Hindlimb muscle (tissue), 1 donor: ENCODE results near the gene FPR1. TPM values are rescaled to one million over a fixed set of nuclear protein-coding genes. Genes with fewer than 3 reads are reported as not detected.

ENCODE experiments used
- DNase-seq: peaks from one replicate; pipeline ENCODE4 v3.0.0-alpha.2; 2013
- polyA plus RNA-seq: library from polyadenylated mRNA; unstranded; fragments of 120-200 nt; gene quantifications from one replicate; pipeline ENCODE4 v1.2.1, GENCODE V29; 2013; ENCODE audit not compliant: insufficient read length

Gene FPR1
- polyA plus RNA-seq, 1 donor, result 1.6 TPM

DNA sequence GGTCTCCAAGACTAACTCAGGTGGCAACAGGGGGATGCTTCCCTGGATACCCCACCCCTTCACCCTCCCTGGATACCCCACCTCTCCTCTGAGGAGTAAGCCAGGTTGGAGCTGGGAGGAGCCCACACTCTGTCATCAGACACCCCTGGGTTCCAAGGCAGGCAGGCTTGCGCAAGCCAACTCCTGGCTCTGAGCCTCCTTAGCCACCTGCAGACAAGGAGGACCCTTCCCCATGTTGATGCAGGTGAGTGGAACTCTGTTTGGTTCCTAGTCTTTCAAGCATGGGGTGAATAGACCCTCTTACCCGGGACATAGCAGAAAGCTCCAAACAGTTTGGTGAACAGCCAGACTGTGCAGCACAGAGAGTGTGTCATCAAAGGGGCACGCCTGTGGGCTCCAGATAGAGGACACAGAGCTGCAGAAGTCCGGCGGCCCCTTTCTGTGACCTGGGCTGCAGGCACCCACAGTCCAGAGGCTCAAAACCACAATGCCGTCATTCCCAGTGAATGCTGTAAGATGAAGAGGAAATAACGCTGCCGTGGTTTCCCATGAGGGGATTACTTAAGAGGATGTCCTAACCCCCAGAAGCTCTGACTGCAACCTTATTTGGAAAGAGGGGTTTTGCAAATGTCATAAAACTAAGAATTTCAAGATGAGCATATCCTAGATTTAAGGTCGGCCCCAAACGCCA is 15.8 kb downstream of the FPR1 start:
- no peak for DNase-seq

DNA sequence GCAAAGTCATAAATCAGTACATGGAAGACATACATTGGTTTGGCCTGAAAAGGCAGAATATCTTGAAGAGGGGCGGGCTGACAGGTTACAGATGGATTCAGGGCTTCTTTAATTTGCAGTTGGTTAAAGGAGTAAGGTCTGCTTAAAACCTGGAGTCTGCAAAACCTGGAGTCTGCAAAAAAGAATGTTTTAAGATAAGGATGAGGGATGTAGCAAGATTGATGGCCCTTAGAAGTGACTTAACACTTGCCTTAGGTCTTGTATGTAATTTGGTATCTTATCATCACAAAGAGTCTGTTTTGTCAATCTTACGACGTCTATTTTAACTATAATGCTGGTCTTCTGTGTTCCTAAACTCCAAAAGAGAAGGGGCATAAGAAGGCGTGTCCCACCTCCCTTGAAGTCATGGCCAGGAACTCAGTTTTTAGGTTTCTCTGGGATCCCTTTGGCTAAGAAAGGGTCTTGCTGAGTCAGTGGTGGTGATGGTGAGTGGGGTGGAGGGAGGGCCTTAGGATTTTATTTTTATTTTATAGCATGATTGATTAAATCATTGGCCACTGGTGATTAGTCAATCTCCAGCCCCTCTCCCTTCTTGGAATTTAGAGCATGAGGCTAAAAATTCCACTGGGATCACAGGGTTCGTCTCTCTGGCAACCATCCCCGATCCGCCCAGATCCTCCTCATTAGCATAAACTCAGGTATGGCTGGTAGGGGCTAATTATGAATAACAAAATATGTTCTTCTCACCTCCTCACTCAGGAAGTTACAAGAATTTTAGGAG is 17.7 kb downstream of the FPR1 start:
- no peak for DNase-seq

DNA sequence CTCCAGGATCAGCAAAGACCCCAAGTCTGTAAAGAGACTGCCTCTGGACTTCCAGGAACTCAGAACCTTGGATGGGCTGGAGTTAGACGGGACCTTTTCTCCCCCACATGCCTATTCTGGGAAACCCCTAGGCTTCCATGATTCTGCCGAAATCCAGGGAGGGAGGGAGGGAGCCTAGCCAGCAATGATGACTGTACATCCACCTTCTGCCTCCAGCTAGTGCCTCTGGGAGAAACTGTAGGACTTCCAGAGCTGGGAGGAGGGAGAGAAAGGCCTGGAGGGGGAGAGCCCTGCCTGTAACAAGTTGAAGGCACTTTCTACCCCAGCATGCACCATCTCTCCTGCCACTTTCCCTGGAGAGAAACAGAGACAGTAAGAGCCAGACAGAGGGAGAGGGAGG is 21.9 kb downstream of the FPR1 start:
- DNase-seq, result no peak

DNA sequence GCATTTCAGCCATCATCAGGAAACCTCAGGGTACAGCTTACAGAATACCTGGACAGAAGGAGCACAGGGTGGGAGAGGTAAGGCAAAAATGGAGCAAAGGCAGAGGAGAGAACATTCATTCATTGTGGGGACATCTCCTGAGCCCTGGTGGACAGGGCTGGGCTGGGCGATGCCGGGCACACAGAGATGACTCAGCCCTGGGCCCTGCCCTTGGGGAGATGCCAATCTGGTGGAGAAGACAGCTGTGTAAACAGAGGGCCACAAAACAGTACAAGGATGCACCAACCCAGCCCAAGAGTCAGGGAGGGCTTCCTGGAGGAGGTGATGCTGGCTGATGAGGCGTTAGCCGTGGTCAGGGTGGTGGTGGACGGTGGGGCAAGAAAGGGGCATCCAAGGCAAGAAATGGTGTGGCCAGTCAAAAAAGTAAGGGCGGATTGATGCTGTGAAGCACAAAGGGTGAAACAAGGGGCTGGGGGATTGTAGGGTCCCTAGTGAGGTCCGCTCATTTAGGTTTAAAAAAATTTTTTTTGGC is 24.3 kb downstream of the FPR1 start:
- no peak for DNase-seq

DNA sequence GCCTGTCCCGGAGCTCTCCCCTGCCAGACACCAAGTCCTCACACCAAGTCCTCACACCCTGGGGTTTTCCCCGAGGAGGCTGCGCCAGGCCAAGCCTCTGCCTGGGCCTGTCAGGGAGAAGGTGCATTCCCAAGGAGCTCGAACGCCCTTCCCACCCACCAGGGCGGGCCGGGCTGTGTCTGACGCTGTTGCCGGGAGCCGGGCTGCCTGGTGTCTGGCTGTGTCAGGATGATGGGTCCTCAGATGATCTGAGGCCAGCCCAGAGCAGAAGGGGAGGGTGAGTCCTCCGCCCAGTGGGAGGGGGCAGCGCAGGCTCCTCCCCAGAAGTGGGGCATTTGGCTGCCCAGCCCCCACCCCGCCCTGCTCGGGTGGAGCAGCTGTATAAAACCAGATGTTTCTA is 25.6 kb downstream of the FPR1 start:
- DNase-seq, result peak; percentile 24

DNA sequence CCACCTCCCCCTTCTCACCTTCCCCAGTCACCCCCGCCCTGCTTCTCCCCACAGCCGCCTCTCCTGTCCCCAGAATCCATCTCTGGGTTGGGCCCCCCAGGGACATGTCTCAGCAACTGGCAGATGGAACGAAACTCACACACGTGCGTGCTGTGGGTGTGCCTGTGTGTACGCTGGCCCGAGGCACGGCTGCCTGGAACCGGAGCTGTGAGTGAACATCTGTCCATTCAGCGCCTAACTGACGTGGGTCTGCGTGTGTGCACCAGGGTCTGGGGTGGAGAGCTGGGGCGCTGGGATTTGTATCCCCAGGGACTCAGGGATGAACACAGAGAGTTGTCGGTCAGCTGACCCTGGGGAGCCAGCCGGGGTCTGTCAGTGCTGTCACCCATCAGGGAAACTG is 27.1 kb downstream of the FPR1 start:
- DNase-seq, result peak; percentile 34

DNA sequence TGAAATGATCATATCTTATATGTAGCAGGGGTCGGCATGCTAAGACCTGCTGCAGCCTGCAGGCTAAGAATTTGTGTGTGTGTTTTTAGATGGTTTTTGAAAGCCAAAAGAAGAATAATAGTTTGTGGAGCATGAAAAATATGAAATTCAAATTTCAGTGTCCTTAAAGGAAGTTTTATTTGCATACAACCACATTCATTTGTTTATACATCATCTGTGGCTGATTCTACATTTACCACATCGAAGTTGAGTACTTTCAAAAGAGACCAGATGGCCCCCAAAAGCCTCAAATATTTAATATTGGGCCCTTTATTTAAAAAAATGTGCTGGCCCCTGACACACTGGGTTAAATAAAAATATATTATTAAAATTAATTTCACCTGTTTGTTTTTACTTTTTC is 29.2 kb downstream of the FPR1 start:
- no peak for DNase-seq

DNA sequence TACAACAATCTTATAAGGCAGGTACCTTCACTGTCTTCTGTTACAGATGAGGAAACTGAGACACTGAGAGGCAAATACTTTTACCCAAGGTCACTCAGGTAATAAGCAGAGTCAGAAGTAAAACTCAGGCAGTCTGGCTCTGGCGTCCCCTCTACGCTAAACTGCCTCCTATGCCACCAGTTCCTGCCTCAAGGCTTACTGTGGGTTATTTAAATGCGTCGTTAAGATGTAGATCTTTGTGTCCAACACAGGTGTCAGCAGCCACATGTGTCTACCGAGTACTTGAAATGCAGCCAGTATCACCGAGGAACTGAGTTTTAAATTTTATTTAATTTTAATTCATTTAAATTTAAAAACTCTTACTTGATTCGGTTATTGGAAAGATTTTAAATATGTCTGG is 29.8 kb downstream of the FPR1 start:
- DNase-seq, result no peak

DNA sequence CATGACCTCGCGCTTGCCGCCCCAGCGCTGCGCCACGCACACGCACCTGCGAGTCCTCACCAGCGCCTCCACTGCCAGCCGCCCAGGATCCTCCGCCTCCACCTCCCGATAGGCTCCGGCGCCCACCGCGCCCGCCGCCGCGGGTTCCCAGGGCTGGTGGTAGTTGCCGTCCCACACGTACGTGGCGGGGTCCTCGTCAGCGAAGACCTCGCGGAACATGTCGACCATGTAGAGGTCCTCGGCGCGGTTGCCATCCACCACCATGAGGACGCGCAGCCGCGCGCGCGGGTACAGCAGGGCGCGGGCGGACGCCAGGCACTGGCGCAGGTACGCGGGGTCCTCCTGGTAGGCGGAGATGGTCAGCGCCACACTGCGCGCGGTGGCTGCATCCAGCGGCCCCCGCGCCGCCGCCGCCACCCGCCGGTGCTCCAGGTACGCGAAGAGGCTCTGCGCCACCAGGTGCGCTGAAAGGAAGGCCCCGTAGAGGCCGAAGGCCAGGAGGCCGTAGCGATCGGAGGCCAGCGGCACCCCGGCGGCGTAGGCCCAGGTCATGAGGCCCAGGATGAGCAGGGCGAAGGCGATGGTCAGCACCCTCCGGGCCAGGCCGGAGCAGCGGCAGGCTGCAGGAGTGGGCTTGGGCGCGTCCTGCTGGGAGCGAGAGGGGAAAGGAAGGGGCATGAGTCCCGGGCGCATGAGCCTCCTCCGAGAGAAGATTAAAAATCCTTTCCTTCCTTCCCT is 32.3 kb downstream of the FPR1 start:
- DNase-seq, result no peak

DNA sequence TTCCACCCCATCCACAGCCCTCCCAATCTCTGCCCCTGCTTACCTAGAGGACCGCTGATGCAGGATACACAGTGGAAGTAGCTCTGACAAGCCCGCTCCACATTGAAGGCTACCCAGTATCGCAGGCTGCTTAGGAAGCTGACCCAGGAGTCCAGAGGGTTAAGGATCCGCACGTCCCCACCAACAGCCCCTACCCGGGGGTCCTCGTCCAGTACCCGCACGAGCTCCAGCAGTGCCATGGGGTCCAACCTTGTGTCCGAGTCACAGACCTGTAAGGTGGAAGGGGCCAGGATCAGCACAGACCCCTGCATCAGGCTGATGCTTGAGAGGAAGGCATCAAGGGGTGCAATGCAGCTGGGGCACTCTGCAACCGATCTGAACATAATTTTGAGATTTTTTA is 34.8 kb downstream of the FPR1 start:
- DNase-seq, result no peak

DNA sequence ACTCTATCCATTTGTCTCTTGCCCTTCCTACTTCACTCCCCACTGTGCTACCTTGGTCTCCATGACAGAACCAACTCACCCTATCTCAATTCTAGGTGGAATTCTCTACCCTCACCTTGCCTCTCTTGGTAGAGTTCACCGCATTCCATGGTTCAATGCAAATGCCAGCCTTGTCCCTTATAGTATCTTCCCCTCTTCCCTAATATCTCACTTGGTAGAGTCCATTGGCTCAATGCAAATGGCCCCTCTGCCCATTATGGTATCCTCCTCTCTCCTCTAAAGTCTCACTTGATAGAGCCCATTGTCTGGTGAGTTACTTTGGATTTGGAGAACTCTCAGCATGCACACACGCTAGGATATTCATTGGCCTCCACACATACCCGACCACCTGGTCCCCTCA is 35.8 kb downstream of the FPR1 start:
- no peak for DNase-seq

DNA sequence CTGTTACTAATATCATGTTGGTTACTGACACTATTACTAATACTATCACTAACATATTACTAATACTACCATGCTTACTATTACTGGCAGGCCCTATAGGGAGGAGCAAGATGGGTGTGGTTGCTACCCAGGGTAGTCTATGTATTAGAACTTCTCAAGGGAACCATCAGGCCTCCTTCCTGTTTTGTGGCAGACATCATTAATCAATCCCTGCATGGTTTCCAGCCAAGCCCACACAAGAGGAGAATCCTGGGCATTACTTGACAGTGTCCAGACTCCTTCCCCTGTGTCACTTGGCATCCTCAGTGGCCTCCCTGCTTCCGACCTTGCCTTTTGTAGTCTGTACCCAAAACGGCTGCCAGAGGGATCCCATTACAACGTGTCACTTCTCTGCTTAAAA is 36.8 kb downstream of the FPR1 start:
- DNase-seq, result no peak

DNA sequence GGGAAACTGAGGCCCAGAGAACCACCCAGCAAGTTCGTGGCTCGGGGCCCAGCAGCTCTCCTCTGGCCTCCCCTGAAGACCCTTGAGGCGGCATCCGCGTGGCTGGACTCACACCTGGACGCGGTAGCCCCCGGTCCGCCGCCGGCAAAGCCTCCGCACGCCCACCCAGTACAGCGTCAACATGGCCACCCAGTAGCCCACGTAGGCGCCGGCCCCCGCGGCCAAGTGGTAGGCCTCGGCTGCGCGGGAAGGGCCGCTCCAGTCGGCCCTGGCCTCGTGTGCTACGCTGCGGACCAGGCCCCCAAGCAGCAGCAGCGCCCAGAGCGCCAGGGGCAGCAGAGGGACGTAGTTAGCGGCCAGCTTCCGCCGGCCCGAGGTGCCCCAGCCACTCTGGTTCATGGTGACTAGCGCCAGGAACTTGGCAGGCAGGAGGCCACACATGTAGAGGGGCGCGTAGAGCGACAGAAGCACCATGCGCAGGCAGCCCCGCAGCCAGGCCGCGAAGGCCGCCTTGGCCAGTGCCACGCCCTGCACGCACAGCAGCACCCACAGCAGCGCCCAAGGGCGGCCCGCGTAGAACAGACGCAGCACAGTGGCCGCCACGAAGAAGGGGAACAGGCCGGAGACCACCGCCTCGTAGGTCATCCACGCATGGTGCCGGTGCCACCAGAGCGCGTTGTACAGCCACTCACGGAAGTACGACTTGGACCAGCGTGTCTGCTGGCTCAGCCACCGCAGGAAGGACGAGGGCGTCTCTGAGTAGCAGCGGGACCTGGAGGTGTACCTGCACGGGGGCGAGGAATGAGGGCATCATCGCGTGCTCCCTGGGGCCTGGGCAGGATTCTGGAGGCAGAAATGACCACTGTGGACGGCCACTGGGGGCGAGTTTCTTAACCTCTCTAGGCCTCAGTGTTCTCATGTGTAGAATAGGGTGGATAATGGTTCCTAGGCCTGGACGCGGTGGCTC is 38.1 kb downstream of the FPR1 start:
- no peak for DNase-seq

DNA sequence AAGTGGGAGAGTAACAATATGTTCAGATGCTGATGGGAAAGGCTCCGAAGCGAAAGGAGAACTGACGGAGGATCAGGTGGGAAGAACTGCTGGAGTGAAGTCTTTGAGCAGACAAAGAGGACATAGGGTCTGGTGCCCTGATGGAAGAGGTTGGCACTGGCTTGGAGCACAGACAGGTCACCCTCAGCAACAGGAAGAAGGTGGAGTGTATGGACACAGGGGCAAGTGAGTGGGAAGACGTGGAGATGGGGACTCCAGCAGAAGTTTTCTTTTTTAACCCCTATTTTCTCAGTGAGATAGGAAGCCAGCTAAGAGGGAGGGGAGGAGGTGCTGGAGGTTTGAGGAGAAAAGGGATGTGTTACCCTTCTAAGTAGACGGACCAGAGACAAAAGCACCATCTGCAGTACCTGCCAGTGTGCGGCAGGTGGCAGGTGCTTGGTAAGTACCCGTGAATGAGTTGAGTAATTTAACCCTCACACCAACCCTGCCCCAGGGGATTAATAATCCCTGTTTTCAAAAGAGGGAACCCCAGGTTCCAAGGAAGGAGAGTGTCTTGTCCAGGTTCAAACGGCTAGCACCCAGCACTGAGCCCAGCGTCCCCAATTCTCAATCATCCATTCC is 39.1 kb downstream of the FPR1 start:
- DNase-seq, result no peak

DNA sequence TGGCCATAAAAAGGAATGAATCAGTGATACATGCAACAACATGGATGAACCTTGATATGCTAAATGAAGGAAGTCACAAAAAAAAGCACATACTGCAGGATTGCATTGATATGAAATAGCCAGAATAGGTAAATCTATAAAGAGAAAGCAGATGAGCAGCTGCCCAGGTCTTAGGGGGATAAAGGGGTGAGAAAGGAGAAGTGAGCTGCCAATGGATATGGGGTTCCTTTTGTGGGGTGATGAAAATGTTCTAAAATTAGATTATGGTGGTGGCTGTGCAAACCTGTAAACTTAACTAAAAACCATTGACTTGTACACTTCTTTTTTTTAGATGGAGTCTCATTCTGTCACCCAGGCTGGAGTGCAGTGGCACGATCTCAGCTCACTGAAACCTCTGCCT is 40.0 kb downstream of the FPR1 start:
- no peak for DNase-seq

DNA sequence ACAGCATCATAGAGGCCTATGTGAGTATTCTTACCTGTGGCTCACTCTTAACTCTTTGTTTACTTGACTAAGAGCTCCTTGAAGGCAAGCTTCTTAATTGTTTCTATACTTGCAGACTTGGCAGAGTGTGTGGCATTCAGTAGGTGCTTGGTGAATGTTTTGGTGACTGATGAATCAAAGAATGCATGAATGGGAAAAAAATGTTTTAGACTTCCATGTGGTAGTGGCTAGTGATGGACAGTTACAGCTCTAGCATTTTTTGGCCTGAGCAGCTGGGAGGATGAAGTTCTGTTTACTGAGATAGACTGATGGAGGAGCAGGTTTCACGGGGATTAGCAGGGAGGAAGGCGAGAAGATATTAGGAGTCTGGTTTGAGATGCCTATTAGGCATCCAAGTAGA is 41.5 kb downstream of the FPR1 start:
- DNase-seq, result no peak

DNA sequence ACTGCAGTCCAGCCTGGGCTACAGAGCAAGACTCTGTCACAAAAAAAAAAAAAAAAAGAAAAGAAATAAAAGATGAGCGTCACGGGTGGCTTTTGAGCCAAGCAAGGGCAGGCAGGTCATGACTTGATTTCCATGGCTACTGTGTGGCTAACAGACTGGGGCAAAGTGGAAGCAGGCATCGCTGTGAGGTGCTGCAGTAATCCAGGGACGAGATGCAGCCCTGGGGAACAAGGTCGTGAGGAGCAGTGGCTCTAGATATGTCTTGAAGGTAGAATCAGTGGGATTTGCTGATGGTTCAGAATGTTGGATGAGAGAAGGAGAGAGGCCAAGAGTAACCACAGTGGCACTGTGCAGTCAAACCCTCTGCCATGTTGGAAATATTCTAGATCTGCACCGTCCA is 42.1 kb downstream of the FPR1 start:
- no peak for DNase-seq

DNA sequence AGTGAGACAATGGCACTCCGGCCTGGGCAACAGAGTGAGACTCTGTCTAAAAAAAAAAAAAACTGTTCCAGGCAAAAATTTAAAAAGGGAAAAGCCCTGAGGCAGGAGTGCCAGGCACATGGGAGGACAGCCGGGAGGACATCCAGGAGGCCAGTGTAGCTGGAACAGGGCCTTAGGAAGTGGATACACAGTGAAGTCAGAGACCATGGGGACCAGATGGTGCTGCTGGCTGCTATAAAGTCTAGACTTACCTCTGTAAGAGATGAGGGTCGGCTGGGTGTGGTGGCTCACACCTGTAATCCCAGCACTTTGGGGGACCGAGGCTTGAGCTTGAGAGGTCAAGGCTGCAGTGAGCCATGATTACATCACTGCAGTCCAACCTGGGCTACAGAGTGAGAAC is 42.9 kb downstream of the FPR1 start:
- no peak for DNase-seq

DNA sequence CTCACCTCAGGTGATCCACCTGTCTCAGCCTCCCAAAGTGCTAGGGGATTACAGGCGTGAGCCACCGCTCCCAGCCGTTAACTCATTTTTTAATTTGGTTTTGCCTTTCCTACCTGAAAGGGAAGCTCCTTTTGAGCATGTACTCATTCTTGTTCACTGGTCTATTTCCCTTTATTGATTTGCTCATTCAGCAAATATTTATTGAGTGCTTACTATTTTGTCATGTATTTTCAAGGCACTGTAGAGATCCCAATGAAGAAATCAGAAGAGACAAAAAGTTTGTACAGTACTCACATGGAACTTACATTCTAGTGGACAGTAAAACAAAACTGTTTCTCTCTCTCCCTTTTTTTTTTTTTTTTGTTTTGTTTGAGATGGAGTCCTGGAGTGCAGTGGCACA is 44.8 kb downstream of the FPR1 start:
- DNase-seq, result no peak

DNA sequence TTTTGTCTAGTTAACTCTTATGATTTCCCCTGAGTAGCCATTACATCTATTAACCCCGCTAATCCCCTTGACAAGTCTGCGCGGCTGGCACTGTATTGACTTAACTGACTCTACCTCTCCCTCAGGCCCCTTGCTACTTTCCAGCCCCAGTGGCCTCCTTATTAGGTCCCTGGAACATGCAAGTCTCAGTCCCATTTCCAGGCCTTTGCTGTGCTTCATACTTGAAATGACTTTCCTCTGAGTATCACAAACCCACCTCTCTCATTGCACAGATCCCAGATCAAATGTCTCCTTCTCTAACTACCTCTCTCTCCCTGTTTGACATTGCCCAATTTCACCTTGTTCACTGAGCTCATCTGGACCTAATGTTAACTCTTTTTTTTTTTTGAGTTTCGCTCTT is 45.4 kb downstream of the FPR1 start:
- DNase-seq, result no peak

DNA sequence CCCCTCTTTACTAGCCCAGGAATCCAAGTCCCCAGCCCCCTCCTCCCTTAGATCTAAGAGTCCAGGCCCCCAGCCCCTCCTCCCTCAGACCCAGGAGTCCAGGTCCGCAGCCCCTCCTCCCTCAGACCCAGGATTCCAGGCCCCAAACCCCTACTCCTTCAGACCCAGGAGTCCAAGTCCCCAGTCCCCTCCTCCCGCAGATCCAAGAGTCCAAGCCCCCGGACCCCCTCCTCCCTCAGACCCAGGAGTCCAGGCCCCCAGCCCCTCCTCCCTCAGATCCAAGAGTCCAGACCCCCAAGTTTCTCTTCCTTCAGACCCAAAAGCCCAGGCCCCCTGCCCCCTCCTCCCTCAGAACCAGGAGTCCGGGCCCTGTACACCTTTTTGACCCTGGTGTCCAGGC is 47.1 kb downstream of the FPR1 start:
- no peak for DNase-seq
